Mammary epithelial cell (primary cell): ENCODE measurements around the gene BAG3.

Source experiments
- EZH2 ChIP-seq: IDR thresholded peaks from 2 replicates; pipeline ENCODE4 v1.6.1; 2012; ENCODE audit warnings: low read length, inconsistent platforms, borderline replicate concordance
- TF ChIP-seq, protein P1 (sequence below), 2 donors: IDR thresholded peaks in 1 of 2; conservative IDR thresholded peaks in 1 of 2; 2 replicates each; pipeline ENCODE4 v1.5.1; 2011 to 2012; ENCODE audit warnings: inconsistent platforms in 2 of 2, low read length in 2 of 2, mild to moderate bottlenecking in 2 of 2, control low read depth in 1 of 2, low read depth in 1 of 2; ENCODE audit not compliant: insufficient read depth in 1 of 2; ENCODE audit errors: extremely low read depth in 1 of 2

DNA sequence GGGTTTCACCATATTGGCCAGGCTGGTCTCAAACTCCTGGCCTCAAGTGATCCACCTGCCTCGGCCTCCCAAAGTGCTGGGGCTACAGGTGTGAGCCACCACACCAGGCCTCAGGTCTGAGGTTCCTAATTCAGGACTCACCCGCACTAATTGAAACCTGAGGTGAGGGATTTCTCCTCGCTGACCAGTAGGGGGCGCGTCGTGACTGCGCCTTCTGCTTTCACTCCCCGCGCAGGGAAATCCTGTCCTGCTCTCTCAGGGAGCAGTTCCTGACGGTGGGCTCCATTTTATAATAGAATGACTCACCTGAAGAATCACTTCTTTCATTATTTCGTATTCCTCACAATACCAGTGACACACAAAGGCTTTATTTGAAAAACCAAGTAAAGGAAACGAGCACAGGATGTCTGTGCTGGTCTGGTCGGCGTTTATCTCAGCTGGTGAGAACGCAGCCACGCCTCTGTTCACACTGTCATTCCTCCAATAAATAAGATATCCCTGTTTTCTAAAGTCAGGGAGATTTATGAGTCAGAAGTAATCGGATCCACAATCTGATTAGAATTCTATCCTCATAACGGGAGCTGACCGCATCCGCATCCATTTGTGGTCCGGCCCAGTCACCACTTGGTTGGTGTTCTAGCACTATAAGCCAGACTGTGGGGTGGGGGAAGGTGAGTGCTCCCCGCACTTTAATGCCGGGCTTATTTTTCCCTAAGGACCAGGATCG, 35.4 kb downstream of the BAG3 start:
- TF ChIP-seq, protein P1, sequence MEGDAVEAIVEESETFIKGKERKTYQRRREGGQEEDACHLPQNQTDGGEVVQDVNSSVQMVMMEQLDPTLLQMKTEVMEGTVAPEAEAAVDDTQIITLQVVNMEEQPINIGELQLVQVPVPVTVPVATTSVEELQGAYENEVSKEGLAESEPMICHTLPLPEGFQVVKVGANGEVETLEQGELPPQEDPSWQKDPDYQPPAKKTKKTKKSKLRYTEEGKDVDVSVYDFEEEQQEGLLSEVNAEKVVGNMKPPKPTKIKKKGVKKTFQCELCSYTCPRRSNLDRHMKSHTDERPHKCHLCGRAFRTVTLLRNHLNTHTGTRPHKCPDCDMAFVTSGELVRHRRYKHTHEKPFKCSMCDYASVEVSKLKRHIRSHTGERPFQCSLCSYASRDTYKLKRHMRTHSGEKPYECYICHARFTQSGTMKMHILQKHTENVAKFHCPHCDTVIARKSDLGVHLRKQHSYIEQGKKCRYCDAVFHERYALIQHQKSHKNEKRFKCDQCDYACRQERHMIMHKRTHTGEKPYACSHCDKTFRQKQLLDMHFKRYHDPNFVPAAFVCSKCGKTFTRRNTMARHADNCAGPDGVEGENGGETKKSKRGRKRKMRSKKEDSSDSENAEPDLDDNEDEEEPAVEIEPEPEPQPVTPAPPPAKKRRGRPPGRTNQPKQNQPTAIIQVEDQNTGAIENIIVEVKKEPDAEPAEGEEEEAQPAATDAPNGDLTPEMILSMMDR (conservative IDR thresholded peaks at IDR 0.05 in 1 of 2, IDR thresholded peaks at IDR 0.05 in 1 of 2; ENCODE audit: extremely low read depth in 1 of 2, insufficient read depth in 1 of 2, low read depth in 1 of 2, low read length in 2 of 2), result peak; percentile 76 to 85
- no peak for TF ChIP-seq EZH2
